ENCODE results near the gene PRKCE. TPM values are rescaled to one million over a fixed set of nuclear protein-coding genes. Genes with fewer than 3 reads are reported as not detected.

Gene PRKCE
- total RNA-seq, 2 experiments from 2014 or later, result 17.0 to 42.1 TPM

DNA sequence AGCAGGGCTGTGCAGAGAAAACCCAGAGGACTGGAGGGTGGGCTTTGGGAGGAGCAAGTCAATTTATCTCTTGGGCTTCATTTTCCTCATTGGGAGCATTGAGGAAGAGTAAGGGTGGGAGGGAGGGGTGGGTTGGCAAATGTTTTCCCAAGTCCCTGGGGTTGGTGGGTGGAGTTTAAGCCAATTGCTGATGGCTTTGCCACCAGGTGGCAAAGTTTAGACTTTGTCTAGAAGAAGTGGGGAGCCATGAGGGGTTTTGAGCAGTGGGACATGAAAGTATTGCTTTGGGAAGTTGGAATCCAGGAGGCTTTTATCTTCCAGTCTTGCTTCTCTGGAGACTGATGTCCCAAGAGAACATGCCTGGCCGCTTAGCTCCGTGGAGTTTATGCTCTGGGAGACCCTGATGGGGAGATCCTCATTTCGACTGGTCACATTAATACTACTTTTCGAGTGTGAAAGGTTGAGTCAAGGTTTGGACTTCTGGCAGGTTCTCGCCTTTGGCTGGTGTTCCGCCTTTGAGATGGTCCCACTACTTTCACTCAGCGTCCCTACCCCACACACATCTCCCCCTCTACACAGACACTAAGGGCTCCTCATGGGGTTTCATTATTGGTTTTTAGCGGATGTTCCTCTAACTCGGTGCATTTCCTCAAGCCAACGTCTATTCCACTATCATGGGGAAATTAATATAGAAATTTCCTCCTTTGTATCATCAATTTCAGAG, 126.7 kb downstream of the PRKCE start:
- CTCF ChIA-PET (ENCODE audit: unreplicated experiment), result interaction anchor here (0.6 kb wide), 1 partner anchor 10 kb away, joined by 3 read pairs; no protein-coding TSS in a partner anchor
- TF ChIP-seq EZH2phosphoT487 (IDR thresholded peaks at IDR 0.05; ENCODE audit: borderline replicate concordance, low read depth, low read length), result no peak
- TF ChIP-seq, protein P1, sequence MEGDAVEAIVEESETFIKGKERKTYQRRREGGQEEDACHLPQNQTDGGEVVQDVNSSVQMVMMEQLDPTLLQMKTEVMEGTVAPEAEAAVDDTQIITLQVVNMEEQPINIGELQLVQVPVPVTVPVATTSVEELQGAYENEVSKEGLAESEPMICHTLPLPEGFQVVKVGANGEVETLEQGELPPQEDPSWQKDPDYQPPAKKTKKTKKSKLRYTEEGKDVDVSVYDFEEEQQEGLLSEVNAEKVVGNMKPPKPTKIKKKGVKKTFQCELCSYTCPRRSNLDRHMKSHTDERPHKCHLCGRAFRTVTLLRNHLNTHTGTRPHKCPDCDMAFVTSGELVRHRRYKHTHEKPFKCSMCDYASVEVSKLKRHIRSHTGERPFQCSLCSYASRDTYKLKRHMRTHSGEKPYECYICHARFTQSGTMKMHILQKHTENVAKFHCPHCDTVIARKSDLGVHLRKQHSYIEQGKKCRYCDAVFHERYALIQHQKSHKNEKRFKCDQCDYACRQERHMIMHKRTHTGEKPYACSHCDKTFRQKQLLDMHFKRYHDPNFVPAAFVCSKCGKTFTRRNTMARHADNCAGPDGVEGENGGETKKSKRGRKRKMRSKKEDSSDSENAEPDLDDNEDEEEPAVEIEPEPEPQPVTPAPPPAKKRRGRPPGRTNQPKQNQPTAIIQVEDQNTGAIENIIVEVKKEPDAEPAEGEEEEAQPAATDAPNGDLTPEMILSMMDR (conservative IDR thresholded peaks at IDR 0.05; ENCODE audit: low read length), result no peak
- no peaks in the 10 kb centered on the region for H3K36me3 ChIP-seq (ENCODE audit: insufficient read depth, low read length)
- H3K79me2 ChIP-seq (ENCODE audit: insufficient read depth, low read depth, low read length), result no peaks in the 10 kb centered on the region
- peaks cover 18% of the 10 kb centered on the region for H3K4me1 ChIP-seq (ENCODE audit: insufficient read depth, low read length, poor library complexity, severe bottlenecking)
- no peaks in the 10 kb centered on the region for H3K9me2 ChIP-seq (ENCODE audit: insufficient read depth, low read length)
- no peak overlapping the region for H3K4me2 ChIP-seq (ENCODE audit: low read length)
- H2AFZ ChIP-seq (ENCODE audit: low read length), result no peak overlapping the region
- DNase-seq (ENCODE audit: low spot score), result no peak
- intact Hi-C loops (cut with micrococcal nuclease; ENCODE audit: unreplicated experiment), result loop anchor here (1.0 to 5.0 kb wide), 5 partner anchors 49 to 159 kb away; partner anchors contain the start of gene PRKCE
- H3K4me3 ChIP-seq (ENCODE audit: low read depth, low read length, poor library complexity, severe bottlenecking), result no peak overlapping the region
- H3K27ac ChIP-seq (ENCODE audit: low read depth, low read length, poor library complexity, severe bottlenecking), result no peak overlapping the region
- no TSS peak for BruUV-seq (replicated peaks)
- H4K20me1 ChIP-seq (ENCODE audit: insufficient read depth, low read length), result no peaks in the 10 kb centered on the region
- H3K9me3 ChIP-seq (ENCODE audit: low read length), result no peaks in the 10 kb centered on the region
- POLR2A ChIA-PET, result interaction anchor here (0.8 kb wide), 1 partner anchor 55 kb away, joined by 3 read pairs; no protein-coding TSS in a partner anchor

DNA sequence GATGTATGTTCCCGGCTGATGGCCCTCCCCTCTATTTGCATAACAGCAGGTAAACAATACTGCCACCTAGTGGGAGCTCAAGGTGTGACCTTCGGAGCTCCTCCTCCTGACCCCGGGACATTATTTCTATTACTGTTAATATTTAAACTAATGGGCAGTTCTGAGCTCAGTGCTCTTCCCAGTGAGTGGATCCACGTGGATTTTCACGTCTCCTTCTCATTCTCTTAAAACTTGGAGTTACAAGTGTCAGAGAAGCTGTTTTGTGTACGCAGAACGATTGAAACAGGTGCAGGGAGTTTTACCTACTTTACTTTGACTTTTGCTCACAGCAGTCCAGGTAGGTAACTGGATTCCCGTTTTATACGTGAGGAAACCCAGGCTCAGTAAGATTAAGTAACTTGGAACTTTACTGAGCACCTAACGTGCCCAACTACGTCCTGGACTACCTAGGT, 127.3 kb downstream of the PRKCE start:
- DNase-seq (ENCODE audit: low spot score), result peak; percentile 82
- TF ChIP-seq EZH2phosphoT487 (IDR thresholded peaks at IDR 0.05; ENCODE audit: borderline replicate concordance, low read depth, low read length), result no peak
- TF ChIP-seq, protein P1 (conservative IDR thresholded peaks at IDR 0.05; ENCODE audit: low read length), result peak; percentile 93
- H3K4me3 ChIP-seq (ENCODE audit: low read depth, low read length, poor library complexity, severe bottlenecking), result no peak overlapping the region
- no peaks in the 10 kb centered on the region for H3K9me2 ChIP-seq (ENCODE audit: insufficient read depth, low read length)
- no peak overlapping the region for H3K27ac ChIP-seq (ENCODE audit: low read depth, low read length, poor library complexity, severe bottlenecking)
- BruUV-seq (replicated peaks), result no TSS peak
- H3K79me2 ChIP-seq (ENCODE audit: insufficient read depth, low read depth, low read length), result no peaks in the 10 kb centered on the region
- H3K4me2 ChIP-seq (ENCODE audit: low read length), result no peak overlapping the region
- POLR2A ChIA-PET, result interaction anchor here (0.7 to 2.7 kb wide), 3 partner anchors 11 to 55 kb away, joined by 3 to 10 read pairs (median 4); no protein-coding TSS in a partner anchor
- no peaks in the 10 kb centered on the region for H4K20me1 ChIP-seq (ENCODE audit: insufficient read depth, low read length)
- peaks cover 18% of the 10 kb centered on the region for H3K4me1 ChIP-seq (ENCODE audit: insufficient read depth, low read length, poor library complexity, severe bottlenecking)
- no peak overlapping the region for H2AFZ ChIP-seq (ENCODE audit: low read length)
- no peaks in the 10 kb centered on the region for H3K36me3 ChIP-seq (ENCODE audit: insufficient read depth, low read length)
- CTCF ChIA-PET (ENCODE audit: unreplicated experiment), result interaction anchor here (0.6 kb wide), 1 partner anchor 9 kb away, joined by 3 read pairs; no protein-coding TSS in a partner anchor
- no peaks in the 10 kb centered on the region for H3K9me3 ChIP-seq (ENCODE audit: low read length)
- intact Hi-C loops (cut with micrococcal nuclease; ENCODE audit: unreplicated experiment), result loop anchor here (1.0 to 5.0 kb wide), 4 partner anchors 58 to 159 kb away; partner anchors contain the start of gene PRKCE

Data from OCI-LY7 (cell line).